ENCODE data around the gene SDHB.

SDHB gene

GRCh38 chr1:17091252-17091651 lies 37.4 kb upstream of the SDHB start:
- no peak for TF ChIP-seq CTCF (IDR thresholded peaks at IDR 0.05)
- H3K4me1 Mint-ChIP-seq: peaks cover 20% of the 10 kb centered on the region
- H3K36me3 Mint-ChIP-seq (ENCODE audit: low read depth): no peaks in the 10 kb centered on the region
- peaks cover 8% of the 10 kb centered on the region for H3K9me3 Mint-ChIP-seq
- H3K27ac Mint-ChIP-seq: no peak overlapping the region
- peaks cover 20% of the 10 kb centered on the region for H3K27me3 Mint-ChIP-seq (ENCODE audit: low read depth, poor library complexity)
- no peak for DNase-seq
- no peak overlapping the region for H3K4me3 Mint-ChIP-seq

DNA sequence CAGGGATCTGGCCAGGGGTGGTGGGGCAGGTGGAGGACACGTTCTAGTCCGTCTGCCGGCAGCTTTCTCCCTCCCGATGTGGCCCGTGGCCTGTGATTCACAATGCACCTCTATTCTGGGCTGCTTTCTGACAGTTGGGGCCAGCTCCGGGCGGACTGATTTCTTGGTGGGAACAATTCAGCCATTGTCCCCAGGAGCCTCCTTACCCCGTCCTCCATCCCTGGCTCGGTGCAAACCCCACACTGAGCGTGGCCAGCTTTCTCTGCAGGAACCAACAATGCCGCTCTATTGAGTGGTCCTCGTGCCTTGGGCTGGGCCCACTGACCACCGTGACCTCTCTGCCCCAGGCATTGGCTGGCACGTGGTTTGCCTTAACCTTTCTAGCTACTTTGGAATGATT lies 35.7 kb upstream of the SDHB start:
- no peak overlapping the region for H3K4me3 Mint-ChIP-seq
- no peak for DNase-seq
- peaks cover 23% of the 10 kb centered on the region for H3K27me3 Mint-ChIP-seq (ENCODE audit: low read depth, poor library complexity)
- peaks cover 4% of the 10 kb centered on the region for H3K4me1 Mint-ChIP-seq
- no peak overlapping the region for H3K27ac Mint-ChIP-seq
- H3K36me3 Mint-ChIP-seq (ENCODE audit: low read depth): no peaks in the 10 kb centered on the region
- peaks cover 8% of the 10 kb centered on the region for H3K9me3 Mint-ChIP-seq
- TF ChIP-seq CTCF (IDR thresholded peaks at IDR 0.05): no peak

GRCh38 chr1:17086751-17087150 lies 32.9 kb upstream of the SDHB start:
- Mint-ChIP-seq H3K36me3 (ENCODE audit: low read depth) (no peaks in the 10 kb centered on the region), H3K4me1 (peaks cover 4% of the 10 kb centered on the region), H3K27me3 (ENCODE audit: low read depth, poor library complexity) (peaks cover 29% of the 10 kb centered on the region), H3K9me3 (no peaks in the 10 kb centered on the region), H3K4me3 (no peak overlapping the region), H3K27ac (no peak overlapping the region)
- DNase-seq: no peak
- no peak for TF ChIP-seq CTCF (IDR thresholded peaks at IDR 0.05)

DNA sequence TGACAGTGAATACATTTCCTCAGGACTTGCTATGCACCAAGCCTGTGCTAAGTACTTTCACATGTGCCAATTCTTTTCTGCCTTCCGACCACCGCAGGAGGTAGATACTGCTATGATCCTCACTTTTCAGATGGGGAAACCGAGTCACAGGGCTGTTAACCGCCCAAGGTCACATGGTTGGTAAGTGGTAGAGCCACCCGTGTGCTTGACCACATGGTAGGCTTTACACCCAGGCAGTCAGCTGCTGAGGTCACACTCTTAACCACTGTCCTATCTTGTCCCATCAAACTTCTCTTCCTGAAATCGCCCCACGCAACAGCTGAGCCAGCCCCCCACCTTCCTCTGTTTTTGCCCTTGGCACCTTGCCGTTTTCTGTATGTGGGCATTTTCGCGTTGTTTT lies 31.0 kb upstream of the SDHB start:
- no peaks in the 10 kb centered on the region for H3K36me3 Mint-ChIP-seq (ENCODE audit: low read depth)
- TF ChIP-seq CTCF (IDR thresholded peaks at IDR 0.05): no peak
- DNase-seq: no peak
- H3K27ac Mint-ChIP-seq: no peak overlapping the region
- H3K4me3 Mint-ChIP-seq: no peak overlapping the region
- H3K4me1 Mint-ChIP-seq: no peaks in the 10 kb centered on the region
- no peaks in the 10 kb centered on the region for H3K9me3 Mint-ChIP-seq
- H3K27me3 Mint-ChIP-seq (ENCODE audit: low read depth, poor library complexity): peaks cover 32% of the 10 kb centered on the region

DNA sequence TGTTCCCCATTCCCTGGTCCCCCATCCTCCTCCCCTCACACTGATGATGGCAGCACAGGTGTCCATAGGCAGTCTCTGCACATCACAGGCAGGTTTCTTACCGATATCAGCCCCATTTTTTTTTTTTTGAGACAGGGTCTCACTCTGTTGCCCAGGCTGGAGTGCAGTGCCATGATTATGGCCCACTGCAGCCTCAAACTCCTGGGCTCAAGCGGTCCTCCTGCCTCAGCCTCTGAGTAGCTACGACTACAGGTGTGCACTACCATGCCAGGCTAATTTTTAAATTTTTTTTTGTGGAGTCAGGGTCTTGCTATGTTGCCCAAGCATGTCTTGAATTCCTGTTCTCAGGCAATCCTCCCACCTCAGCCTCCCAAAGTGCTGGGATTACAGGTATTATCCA lies 28.9 kb upstream of the SDHB start:
- H3K36me3 Mint-ChIP-seq (ENCODE audit: low read depth): no peaks in the 10 kb centered on the region
- TF ChIP-seq CTCF (IDR thresholded peaks at IDR 0.05): no peak
- no peak for DNase-seq
- peaks cover 25% of the 10 kb centered on the region for H3K27me3 Mint-ChIP-seq (ENCODE audit: low read depth, poor library complexity)
- H3K27ac Mint-ChIP-seq: no peak overlapping the region
- no peak overlapping the region for H3K4me3 Mint-ChIP-seq
- no peaks in the 10 kb centered on the region for H3K9me3 Mint-ChIP-seq
- H3K4me1 Mint-ChIP-seq: peaks cover 8% of the 10 kb centered on the region

GRCh38 chr1:17081439-17081838 lies 27.6 kb upstream of the SDHB start:
- Mint-ChIP-seq H3K27me3 (ENCODE audit: low read depth, poor library complexity) (peaks cover 28% of the 10 kb centered on the region), H3K4me1 (peaks cover 8% of the 10 kb centered on the region), H3K27ac (no peak overlapping the region), H3K36me3 (ENCODE audit: low read depth) (no peaks in the 10 kb centered on the region), H3K9me3 (no peaks in the 10 kb centered on the region), H3K4me3 (no peak overlapping the region)
- TF ChIP-seq CTCF (IDR thresholded peaks at IDR 0.05): no peak
- no peak for DNase-seq

Data from nephron progenitor cell (in vitro differentiated cells).